Neural crest cell (in vitro differentiated cells): ENCODE data around the gene SPAG7. TPM values are rescaled to one million over a fixed set of nuclear protein-coding genes. Genes with fewer than 3 reads are reported as not detected.

Source experiments
- DNase-seq: peaks from one replicate; pipeline ENCODE4 v3.0.0; 2021; ENCODE audit warnings: low read depth, mixed read lengths, low spot score
- H3K27ac Mint-ChIP-seq: one replicate; pipeline ENCODE4 v1.8.0; 2021; ENCODE audit warnings: mild to moderate bottlenecking, mixed read lengths; ENCODE audit not compliant: unreplicated experiment
- H3K27me3 Mint-ChIP-seq: 2 replicates; pipeline ENCODE4 v1.8.0; 2021; ENCODE audit warnings: low read depth, mild to moderate bottlenecking, mixed read lengths
- H3K36me3 Mint-ChIP-seq: 2 replicates; pipeline ENCODE4 v1.8.0; 2021; ENCODE audit warnings: low read depth, mild to moderate bottlenecking, mixed read lengths
- H3K4me1 Mint-ChIP-seq: 2 replicates; pipeline ENCODE4 v1.8.0; 2021; ENCODE audit warnings: mixed read lengths
- H3K4me3 Mint-ChIP-seq: one replicate; pipeline ENCODE4 v1.8.0; 2021; ENCODE audit warnings: mild to moderate bottlenecking, mixed read lengths
- H3K9me3 Mint-ChIP-seq: 2 replicates; pipeline ENCODE4 v1.8.0; 2021; ENCODE audit warnings: mixed read lengths
- CTCF ChIP-seq: fragments of 200-600 bp; sonication (generic); conservative IDR thresholded peaks from 2 replicates; pipeline ENCODE4 v1.5.0; 2021; ENCODE audit warnings: antibody characterized with exemption, mild to moderate bottlenecking
- total RNA-seq: library from RNA; stranded (reverse); gene quantifications from 2 replicates; pipeline ENCODE4 v1.2.1, GENCODE V29; 2021

SPAG7 gene
- total RNA-seq, 1 donor from 2014 or later: 78.9 TPM

- H3K4me3 Mint-ChIP-seq: peak overlapping the region; percentile 96
- H3K36me3 Mint-ChIP-seq: peaks cover 17% of the 10 kb centered on the region
Measured at GRCh38 chr17:4945176-4945943, 22.3 kb downstream of the SPAG7 start.

GRCh38 chr17:4944554-4945175 lies 23.0 kb downstream of the SPAG7 start:
- peaks cover 11% of the 10 kb centered on the region for H3K27me3 Mint-ChIP-seq
- no peaks in the 10 kb centered on the region for H3K9me3 Mint-ChIP-seq
- peaks cover 20% of the 10 kb centered on the region for H3K36me3 Mint-ChIP-seq
- no peak for DNase-seq
- H3K4me1 Mint-ChIP-seq: peaks cover 54% of the 10 kb centered on the region
- TF ChIP-seq CTCF: no peak
- no peak overlapping the region for H3K27ac Mint-ChIP-seq
- peak overlapping the region; percentile 96 for H3K4me3 Mint-ChIP-seq

More at GRCh38 chr17:4945176-4945943, 22.3 kb downstream of the SPAG7 start:
- Mint-ChIP-seq H3K9me3 (no peaks in the 10 kb centered on the region), H3K27ac (peak overlapping the region; percentile 87), H3K27me3 (peaks cover 9% of the 10 kb centered on the region), H3K4me1 (peaks cover 53% of the 10 kb centered on the region)
- DNase-seq: no peak
- no peak for TF ChIP-seq CTCF

DNA sequence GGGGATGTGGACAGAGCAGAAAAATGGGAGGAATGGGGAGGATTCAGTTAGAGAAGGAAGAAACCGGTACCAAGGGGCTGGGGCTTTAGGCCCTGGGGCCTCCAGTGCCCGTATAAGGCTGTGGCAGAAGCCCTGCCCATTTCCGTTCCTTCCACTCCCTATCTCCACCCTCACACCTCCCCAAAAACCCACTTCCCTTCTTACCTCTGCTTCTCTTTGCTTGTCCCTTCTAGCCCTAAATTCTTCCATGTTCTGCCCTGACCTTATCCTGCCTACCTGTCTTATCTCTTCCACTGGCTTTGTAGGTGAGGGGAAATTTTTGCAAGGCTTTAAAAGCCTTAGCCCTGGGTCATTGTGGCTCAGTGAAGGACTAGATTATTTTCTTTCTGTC lies 23.5 kb downstream of the SPAG7 start:
- peaks cover 11% of the 10 kb centered on the region for H3K27me3 Mint-ChIP-seq
- H3K4me1 Mint-ChIP-seq: peaks cover 57% of the 10 kb centered on the region
- peak overlapping the region; percentile 96 for H3K4me3 Mint-ChIP-seq
- no peaks in the 10 kb centered on the region for H3K9me3 Mint-ChIP-seq
- peaks cover 20% of the 10 kb centered on the region for H3K36me3 Mint-ChIP-seq
- no peak overlapping the region for H3K27ac Mint-ChIP-seq
- DNase-seq: no peak
- no peak for TF ChIP-seq CTCF

GRCh38 chr17:4942760-4943508 lies 24.7 kb downstream of the SPAG7 start:
- Mint-ChIP-seq H3K27ac (no peak overlapping the region), H3K9me3 (no peaks in the 10 kb centered on the region), H3K27me3 (peaks cover 11% of the 10 kb centered on the region), H3K36me3 (peaks cover 20% of the 10 kb centered on the region), H3K4me1 (peaks cover 63% of the 10 kb centered on the region), H3K4me3 (peak overlapping the region; percentile 96)
- DNase-seq: no peak
- no peak for TF ChIP-seq CTCF

- Mint-ChIP-seq H3K9me3 (no peaks in the 10 kb centered on the region), H3K4me1 (peaks cover 56% of the 10 kb centered on the region), H3K36me3 (peaks cover 19% of the 10 kb centered on the region), H3K4me3 (peak overlapping the region; percentile 96), H3K27ac (peak overlapping the region; percentile 53), H3K27me3 (peaks cover 11% of the 10 kb centered on the region)
- TF ChIP-seq CTCF: no peak
- DNase-seq: no peak
Measured at GRCh38 chr17:4941319-4941610, 26.4 kb downstream of the SPAG7 start.
